HUES64 (cell line): ENCODE measurements around the gene CCT7.

Experiments
- H3K27ac ChIP-seq: 2 replicates; pipeline ENCODE4 v1.7.0; 2013; ENCODE audit warnings: low read depth, low read length, inconsistent platforms
- H3K27me3 ChIP-seq: 2 replicates; pipeline ENCODE4 v1.6.1; 2013; ENCODE audit warnings: mild to moderate bottlenecking, low read length; ENCODE audit not compliant: insufficient read depth
- H3K36me3 ChIP-seq: 2 replicates; pipeline ENCODE4 v1.6.1; 2013; ENCODE audit warnings: mild to moderate bottlenecking, low read length; ENCODE audit not compliant: insufficient read depth
- H3K4me1 ChIP-seq: 2 replicates; pipeline ENCODE4 v1.6.1; 2013; ENCODE audit warnings: mild to moderate bottlenecking, low read length, moderate library complexity; ENCODE audit not compliant: insufficient read depth
- H3K4me3 ChIP-seq: 2 replicates; pipeline ENCODE4 v1.5.1; 2013; ENCODE audit warnings: mild to moderate bottlenecking, low read length, moderate library complexity
- H3K9ac ChIP-seq: 2 replicates; pipeline ENCODE4 v1.6.1; 2013; ENCODE audit warnings: mild to moderate bottlenecking, low read depth, low read length
- H3K9me3 ChIP-seq: 2 replicates; pipeline ENCODE4 v1.6.1; 2013; ENCODE audit warnings: low read depth, low read length; ENCODE audit not compliant: insufficient read depth
- WGBS: fragments of 150-250, 120-280 bp; methylation state at CpG from one replicate; pipeline ENCODE4 v1.1.7; 2013; ENCODE audit warnings: missing lambda C conversion rate; 5-methylcytosine and 5-hydroxymethylcytosine counted together

The CCT7 gene

GRCh38 chr2:73210696-73211095 is 23.4 kb upstream of the CCT7 start:
- H3K4me3 ChIP-seq = no peak overlapping the region
- 0 out of 2 replicates have a peak, but pooled peaks cover 2% of the 10 kb centered on the region for H3K27me3 ChIP-seq
- H3K9ac ChIP-seq = no peak overlapping the region
- WGBS = 92% methylated on average over 6 of the region's 6 CpGs
- H3K4me1 ChIP-seq = peaks cover 11% of the 10 kb centered on the region; the same call in 1 of the 2 replicates
- H3K27ac ChIP-seq = no peak overlapping the region
- no peaks in the 10 kb centered on the region for H3K36me3 ChIP-seq
- no peaks in the 10 kb centered on the region for H3K9me3 ChIP-seq

GRCh38 chr2:73212098-73212447 is 22.0 kb upstream of the CCT7 start:
- Histone ChIP-seq H3K27ac (no peak overlapping the region), H3K9ac (no peak overlapping the region), H3K4me1 (peaks cover 11% of the 10 kb centered on the region; the same call in 1 of the 2 replicates), H3K9me3 (no peaks in the 10 kb centered on the region), H3K4me3 (no peak overlapping the region), H3K36me3 (no peaks in the 10 kb centered on the region), H3K27me3 (0 out of 2 replicates have a peak, but pooled peaks cover 1% of the 10 kb centered on the region)
- 78% methylated on average over 7 of the region's 7 CpGs for WGBS

GRCh38 chr2:73212448-73213176 is 21.5 kb upstream of the CCT7 start:
- Histone ChIP-seq H3K4me1 (peaks cover 11% of the 10 kb centered on the region; the same call in 1 of the 2 replicates), H3K27me3 (no peaks in the 10 kb centered on the region), H3K36me3 (no peaks in the 10 kb centered on the region), H3K27ac (no peak overlapping the region), H3K9ac (no peak overlapping the region), H3K4me3 (no peak overlapping the region), H3K9me3 (no peaks in the 10 kb centered on the region)
- WGBS = 51% methylated on average over 20 of the region's 20 CpGs

GRCh38 chr2:73214120-73215035 is 19.7 kb upstream of the CCT7 start, which contains the start of gene SMYD5:
Gene SMYD5 (plus strand): TSS chr2:73214245. CDS start chr2:73214267, 22 bp downstream.
- under 1% methylated on average over 63 of the region's 64 CpGs for WGBS
- H3K36me3 ChIP-seq = peaks cover 4% of the 10 kb centered on the region; the same call in 1 of the 2 replicates
- H3K27me3 ChIP-seq = no peaks in the 10 kb centered on the region
- H3K4me3 ChIP-seq = peak within 1 kb of the TSS; percentile 86
- H3K4me1 ChIP-seq = peaks cover 11% of the 10 kb centered on the region; the same call in 1 of the 2 replicates
- H3K9me3 ChIP-seq = no peaks in the 10 kb centered on the region
- peak within 1 kb of the TSS; percentile 95 for H3K9ac ChIP-seq
- H3K27ac ChIP-seq = peak within 1 kb of the TSS; percentile 89

- H3K9ac ChIP-seq = no peak overlapping the region
- H3K9me3 ChIP-seq = no peaks in the 10 kb centered on the region
- no peak overlapping the region for H3K27ac ChIP-seq
- peak overlapping the region; percentile 86 for H3K4me3 ChIP-seq
- 86% methylated on average over 4 of the region's 4 CpGs for WGBS
- H3K36me3 ChIP-seq = peaks cover 12% of the 10 kb centered on the region
- no peaks in the 10 kb centered on the region for H3K27me3 ChIP-seq
- peaks cover 11% of the 10 kb centered on the region; the same call in 1 of the 2 replicates for H3K4me1 ChIP-seq
Measured at GRCh38 chr2:73215254-73215653, 18.9 kb upstream of the CCT7 start.

- Histone ChIP-seq H3K9ac (no peak overlapping the region), H3K4me3 (no peak overlapping the region), H3K27ac (no peak overlapping the region), H3K4me1 (peaks cover 11% of the 10 kb centered on the region; the same call in 1 of the 2 replicates), H3K9me3 (no peaks in the 10 kb centered on the region), H3K27me3 (no peaks in the 10 kb centered on the region), H3K36me3 (peaks cover 31% of the 10 kb centered on the region)
- WGBS = 93% methylated on average over 5 of the region's 5 CpGs
Measured at GRCh38 chr2:73217160-73217559, 16.9 kb upstream of the CCT7 start.

GRCh38 chr2:73217826-73218225 is 16.3 kb upstream of the CCT7 start:
- H3K27me3 ChIP-seq = no peaks in the 10 kb centered on the region
- H3K27ac ChIP-seq = no peak overlapping the region
- no peaks in the 10 kb centered on the region for H3K9me3 ChIP-seq
- WGBS = 82% methylated on average over 2 of the region's 2 CpGs
- H3K36me3 ChIP-seq = peaks cover 37% of the 10 kb centered on the region
- peaks cover 9% of the 10 kb centered on the region; the same call in 1 of the 2 replicates for H3K4me1 ChIP-seq
- no peak overlapping the region for H3K9ac ChIP-seq
- no peak overlapping the region for H3K4me3 ChIP-seq

- peaks cover 8% of the 10 kb centered on the region; the same call in 1 of the 2 replicates for H3K4me1 ChIP-seq
- H3K9ac ChIP-seq = no peak overlapping the region
- no peak overlapping the region for H3K27ac ChIP-seq
- H3K4me3 ChIP-seq = no peak overlapping the region
- no peaks in the 10 kb centered on the region for H3K27me3 ChIP-seq
- H3K9me3 ChIP-seq = no peaks in the 10 kb centered on the region
- H3K36me3 ChIP-seq = peaks cover 42% of the 10 kb centered on the region
Measured at GRCh38 chr2:73218298-73218697, 15.8 kb upstream of the CCT7 start.

- no peaks in the 10 kb centered on the region for H3K9me3 ChIP-seq
- H3K4me3 ChIP-seq = no peak overlapping the region
- H3K36me3 ChIP-seq = peaks cover 70% of the 10 kb centered on the region
- H3K27ac ChIP-seq = no peak overlapping the region
- H3K27me3 ChIP-seq = no peaks in the 10 kb centered on the region
- 87% methylated on average over 4 of the region's 4 CpGs for WGBS
- H3K4me1 ChIP-seq = no peaks in the 10 kb centered on the region
- no peak overlapping the region for H3K9ac ChIP-seq
Measured at GRCh38 chr2:73223821-73224220, 10.3 kb upstream of the CCT7 start.

GRCh38 chr2:73225513-73226360 is 8.4 kb upstream of the CCT7 start:
- Histone ChIP-seq H3K9ac (no peak overlapping the region), H3K27me3 (no peaks in the 10 kb centered on the region), H3K36me3 (peaks cover 53% of the 10 kb centered on the region), H3K4me3 (no peak overlapping the region), H3K27ac (no peak overlapping the region), H3K9me3 (no peaks in the 10 kb centered on the region), H3K4me1 (no peaks in the 10 kb centered on the region)
- 92% methylated on average over 6 of the region's 9 CpGs for WGBS
